Stimulated activated CD4-positive, alpha-beta T cell treated with anti-CD3 and anti-CD28 coated beads, TNF-alpha, amount 100 ng/mL, for 1 hour (primary cell): ENCODE results near the gene FMNL2.

ENCODE experiments used
- DNase-seq, 3 donors: peaks; one replicate each; pipeline ENCODE4 v3.0.0-alpha.2; 2020; ENCODE audit warnings: low read depth in 3 of 3, low spot score in 1 of 3

The FMNL2 gene

DNA sequence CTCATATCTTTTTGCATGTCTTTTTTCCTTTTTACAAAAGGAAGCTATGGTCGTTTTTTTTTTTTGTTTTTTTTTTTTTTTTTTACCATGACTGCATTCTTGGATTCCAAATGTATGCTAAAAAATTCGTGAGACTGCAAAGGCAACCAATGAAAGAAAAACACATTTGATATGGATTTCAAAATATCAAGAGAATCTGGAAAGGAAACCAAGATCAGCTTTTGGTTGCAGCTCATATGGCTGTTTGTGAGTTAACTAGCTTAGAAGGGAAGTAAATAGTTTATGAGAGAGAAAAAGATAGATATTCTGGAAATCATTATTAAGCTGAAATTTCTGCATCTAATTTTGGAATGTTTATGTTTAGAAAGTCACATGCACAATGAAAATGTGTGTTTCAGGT, 272.0 kb downstream of the FMNL2 start:
- no peak for DNase-seq

DNA sequence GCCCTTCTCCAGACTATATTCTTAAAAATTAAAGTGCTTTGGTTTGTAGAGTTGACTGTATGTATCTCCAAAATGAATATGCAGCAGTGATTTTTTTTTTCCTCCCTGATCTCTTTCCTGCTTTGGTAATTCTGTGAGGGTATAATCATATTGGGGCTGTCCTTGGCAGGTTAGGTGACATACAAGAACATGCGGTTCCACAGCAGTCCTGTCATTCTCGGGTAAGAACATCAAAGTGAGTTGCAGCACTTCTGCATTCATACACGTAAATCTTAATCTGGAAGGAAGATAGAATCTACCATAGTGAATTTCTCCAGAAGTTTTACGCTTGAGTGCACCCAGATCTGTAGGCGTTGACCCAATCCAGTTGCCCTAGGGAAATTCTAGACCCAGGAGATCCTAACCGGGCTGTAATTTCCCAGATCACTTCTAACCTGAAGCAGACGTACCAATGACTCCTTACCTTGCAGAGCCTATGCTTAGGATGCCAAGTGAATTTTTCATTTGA, 272.9 kb downstream of the FMNL2 start:
- DNase-seq: no peak

DNA sequence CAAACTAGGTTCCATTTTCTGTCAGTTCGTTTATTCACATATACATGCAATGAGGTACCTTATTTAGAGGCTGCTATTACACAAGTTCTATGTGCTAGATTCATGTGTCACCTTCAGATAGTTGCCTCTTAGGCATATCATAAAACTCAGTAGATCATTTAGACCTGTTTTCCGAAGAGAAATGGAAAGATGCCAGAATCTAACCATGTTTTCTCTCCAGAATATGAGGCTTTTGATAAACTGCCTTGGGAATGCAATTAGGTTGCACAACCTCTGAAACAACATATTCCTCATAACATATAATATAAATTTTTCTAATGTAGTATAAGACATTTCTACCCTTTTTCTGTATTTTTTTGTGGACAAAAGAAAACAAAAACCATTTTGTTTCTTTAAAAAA, 274.2 kb downstream of the FMNL2 start:
- no peak for DNase-seq

DNA sequence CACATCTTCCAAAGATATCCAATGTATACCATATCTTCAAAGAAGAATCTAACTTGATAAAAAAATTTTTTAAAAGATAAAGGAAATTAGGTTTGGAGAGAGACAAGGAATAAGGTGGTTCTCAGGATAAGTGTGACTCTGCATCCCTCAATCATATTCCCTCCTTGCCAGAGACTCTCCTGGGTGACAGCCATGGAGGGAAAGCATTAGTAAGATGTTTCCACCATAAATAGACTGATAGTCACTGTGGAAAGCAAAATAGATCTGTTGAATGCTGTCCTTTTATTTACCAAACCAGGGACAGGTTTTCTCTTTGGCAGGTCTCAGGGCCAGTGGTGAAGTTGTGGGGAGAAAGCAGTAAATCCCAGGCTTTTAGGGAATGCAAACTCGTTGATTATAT, 274.7 kb downstream of the FMNL2 start:
- no peak for DNase-seq

DNA sequence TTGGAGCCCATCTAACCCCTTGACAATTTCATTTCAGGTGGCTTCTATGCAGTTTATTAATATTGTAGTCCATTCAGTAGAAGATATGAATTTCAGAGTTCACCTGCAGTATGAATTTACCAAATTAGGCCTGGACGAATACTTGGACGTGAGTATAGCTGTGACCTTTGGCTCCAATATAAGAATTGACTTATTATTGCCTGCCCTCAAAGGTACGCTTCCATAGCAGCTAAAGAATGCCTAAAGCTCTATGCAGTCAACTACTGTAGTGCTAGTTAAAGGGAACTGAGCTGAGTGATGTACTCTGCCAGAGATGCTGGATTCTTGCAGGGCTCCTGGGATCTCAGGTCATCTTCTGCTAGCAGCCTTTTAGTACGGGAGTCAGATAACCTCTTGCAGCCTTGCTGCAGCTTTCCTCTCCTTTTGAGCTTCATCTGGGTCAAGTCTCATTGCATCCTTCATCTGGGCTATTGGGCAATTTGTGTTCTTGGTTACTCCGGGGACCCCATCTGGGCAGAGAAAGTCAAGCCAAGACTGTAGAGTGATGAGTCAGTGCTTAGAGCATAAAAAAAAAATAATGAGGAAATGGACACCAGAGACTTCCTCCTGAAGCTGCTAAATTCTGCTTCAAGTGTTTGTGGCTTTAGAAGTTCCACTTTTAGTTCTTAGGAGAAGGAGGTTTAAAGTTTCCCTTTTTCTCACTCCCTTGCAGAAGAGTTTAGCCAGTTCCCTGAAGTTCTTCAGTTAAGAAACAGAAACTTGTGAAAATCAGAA, 276.7 kb downstream of the FMNL2 start:
- no peak for DNase-seq

DNA sequence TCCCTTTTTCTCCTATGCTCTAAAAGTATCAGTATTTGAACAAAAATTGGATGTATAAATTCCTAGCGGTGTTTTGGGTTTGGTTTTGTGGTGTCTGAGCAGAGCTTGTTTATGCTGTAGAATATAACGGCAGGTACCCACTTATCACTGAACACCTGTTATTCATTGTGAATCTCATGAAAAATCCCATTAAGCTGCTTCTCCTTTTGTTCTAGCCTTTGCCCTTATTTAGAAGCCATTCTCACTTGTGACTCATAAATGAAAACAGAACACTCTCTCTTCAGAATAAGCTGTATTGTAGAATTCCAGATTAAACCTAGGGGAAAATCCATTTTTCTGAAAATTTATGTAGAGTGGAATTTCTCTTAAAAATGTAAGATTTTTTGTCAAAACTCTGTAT, 278.3 kb downstream of the FMNL2 start:
- DNase-seq: no peak

DNA sequence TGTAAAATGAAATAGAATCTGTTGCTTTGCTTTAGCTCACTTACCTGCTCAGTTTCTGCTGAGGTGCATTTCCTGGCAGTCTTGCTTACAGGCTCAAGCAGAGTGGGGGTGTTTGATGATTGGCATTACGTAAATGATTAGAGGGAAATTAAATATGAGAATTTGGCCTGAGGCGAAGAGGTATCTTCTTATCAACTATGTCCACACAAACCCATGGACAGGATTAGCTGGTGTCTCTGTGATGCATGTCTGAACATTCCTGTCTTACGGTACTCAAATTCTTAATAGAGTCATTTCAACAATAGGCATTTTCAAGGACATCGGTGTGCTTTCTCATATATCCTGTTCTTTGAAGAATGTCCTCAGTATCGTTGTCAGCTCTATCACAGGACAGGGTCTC, 280.2 kb downstream of the FMNL2 start:
- DNase-seq: no peak

DNA sequence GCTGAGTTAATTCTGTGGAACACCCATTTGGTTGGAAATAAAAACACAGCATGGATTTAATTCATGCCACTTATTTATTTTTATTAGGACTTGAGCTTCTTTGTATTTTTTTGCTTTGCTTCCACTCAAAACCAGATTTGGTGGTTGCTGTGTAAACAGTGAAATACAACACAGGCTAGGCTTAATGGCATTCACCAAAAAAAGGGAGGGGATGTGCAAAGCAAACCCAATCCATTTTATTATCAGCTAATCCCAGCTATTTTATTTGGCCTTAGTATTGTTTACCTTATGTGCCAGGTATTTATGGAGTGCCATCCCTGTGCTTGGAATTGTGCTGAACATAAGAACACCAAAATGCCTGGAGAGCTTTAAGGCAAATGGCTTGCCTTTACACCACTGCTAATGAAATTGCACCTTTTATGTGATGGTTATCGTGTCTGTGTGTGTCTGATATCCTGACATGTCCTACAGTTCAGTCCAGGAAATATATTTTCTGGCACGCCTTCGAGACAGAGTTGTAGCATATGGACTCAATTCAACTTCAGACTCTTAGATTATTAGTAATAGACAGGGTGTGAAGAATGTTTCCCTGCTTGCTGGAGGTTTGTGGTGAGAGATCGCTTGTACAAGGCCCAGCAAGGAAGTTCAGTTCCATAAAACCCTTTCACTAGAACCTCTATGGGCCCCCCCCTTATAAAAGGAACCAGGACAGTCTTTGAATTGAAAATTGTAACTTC, 282.6 kb downstream of the FMNL2 start:
- DNase-seq: no peak

DNA sequence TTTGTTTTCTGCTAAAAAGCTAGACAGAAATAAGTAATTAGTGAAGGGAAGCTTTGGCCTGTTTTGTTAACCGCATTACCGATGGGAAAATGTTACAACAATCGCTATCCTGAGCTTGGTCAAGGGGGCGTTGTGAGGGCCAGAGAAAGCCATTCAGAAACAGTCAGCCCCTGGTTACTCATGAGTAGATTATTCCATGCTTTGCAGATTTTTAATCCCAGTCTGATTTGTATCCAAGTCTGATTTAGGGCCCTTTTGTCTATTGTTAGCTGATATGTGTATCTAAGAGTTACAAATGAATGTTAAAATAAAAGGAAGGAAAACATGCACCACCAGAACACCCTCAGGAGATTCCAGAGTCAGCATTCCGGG, 283.2 kb downstream of the FMNL2 start:
- DNase-seq: no peak

DNA sequence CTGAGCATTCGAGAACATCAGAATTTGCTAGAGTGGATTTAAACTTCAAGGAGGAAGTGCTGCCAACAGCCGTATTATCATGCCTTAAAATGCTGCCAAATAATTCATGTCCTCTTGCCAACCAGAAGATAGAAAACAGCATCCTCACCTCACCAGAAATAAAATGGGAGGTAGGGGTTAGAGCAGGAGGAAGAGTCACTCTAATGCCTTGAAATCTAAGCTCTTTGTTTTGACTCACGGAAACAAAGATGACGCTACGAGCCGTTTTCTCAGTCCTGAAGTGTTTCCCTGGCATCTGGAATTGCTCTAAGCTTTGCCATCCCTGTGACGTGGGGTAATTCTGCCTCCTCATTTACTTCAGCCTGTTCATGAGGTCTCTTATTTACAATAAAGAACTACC, 285.2 kb downstream of the FMNL2 start:
- DNase-seq: no peak

DNA sequence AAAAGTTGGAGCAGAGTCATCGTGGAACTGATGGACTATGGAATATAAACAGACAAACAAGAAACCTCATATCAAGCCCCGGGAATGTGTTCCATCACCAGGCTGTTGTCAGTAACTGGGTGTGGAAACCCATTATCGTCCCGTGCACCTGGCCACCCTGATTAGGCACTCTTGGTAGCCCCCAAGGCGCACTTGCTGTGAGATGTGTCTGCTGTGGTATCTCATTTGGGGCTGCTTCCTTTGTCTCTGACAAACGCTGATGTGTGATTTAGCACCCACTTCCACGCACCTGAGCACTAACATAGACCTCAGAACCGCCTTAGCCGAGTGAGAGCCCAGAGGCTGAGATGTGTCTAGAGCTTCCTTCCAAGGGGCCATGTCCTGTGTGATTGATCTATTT, 286.0 kb downstream of the FMNL2 start:
- no peak for DNase-seq

DNA sequence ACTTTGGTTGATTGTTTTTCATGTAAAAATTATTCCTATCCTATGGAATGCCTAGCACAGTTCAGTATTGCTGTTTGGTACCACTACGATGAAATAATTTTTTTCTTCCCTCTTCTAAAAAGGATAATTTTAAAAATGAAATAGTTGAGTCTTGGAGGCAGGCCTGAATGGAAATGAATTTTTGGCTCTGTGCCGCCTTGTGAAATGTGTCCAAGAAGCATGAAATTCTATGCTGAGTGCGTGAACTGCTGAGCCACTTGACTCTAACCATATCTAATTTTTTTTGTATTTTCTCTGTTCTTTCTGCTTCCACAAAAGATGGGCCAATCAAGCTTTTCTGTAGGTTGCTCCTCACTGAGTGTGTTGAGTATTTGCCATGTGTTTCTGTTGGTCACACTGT, 287.2 kb downstream of the FMNL2 start:
- no peak for DNase-seq

DNA sequence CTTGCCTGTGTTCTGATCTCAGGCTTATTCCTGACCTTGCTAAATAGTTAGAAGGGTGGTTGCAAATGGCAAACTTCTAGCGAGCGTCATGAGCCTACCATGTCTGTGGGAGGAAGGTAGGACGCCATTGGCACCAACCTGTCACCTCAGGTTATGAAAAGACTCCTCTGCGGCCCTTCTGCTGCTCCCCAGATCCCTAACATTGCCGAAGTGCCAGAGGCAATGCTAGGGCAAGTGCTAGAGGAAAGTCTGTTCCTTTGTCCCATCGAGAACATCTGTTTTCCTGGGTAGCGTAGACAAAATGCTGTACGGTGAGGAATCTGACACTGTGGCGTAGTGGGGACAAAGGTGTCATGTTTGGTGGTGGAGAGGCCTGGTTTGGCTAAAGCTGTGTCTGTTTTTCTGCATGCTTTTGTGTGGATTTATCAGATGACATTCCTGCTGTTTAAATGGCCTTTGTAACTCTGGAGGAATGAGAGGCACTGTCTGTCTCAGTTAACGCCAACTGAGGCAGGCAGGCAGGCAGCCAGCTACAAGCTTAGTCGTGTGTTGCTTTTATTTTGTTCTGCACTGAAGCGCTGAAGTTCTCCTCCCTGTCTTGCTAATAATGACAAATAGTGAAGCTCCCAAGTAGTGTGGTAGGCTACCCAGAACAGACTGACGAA, 288.2 kb downstream of the FMNL2 start:
- no peak for DNase-seq

DNA sequence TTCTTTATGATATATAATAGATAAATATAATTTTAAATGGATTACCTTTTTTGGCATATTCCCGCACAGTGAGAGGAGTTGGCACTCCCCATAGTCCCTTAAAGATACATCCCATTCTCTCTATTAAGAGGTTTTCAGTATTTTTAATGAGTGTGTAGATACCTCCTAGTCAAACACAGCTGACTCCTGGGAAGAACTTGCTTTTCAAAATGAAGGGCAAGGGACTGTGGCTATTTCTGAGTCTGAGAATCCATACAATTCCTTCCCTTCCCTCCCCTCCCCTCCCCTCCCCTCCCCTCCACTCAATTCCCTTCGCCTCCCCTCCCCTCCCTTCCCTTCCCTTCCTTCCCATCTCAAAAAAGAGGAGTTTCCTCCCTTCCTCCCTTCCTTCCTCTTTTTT, 288.8 kb downstream of the FMNL2 start:
- no peak for DNase-seq

DNA sequence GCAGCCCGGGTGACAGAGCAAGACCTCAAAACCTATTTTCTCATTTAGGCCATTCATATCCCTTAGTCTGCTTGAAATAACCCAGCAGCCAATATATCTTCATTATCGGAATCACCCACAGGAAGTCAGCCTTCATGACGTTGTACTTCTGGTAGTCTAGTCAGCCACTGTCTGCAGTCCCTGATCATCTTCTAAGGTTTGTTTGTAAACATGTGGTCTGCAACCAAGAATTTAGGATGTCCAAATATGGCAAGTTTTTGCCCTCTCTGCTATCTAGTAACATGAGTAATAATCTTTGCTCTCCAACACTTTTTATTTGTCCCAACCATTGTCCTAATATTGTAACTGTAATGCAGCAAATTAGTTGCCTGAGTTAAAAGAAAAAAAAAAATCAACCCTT, 289.8 kb downstream of the FMNL2 start:
- DNase-seq: no peak

DNA sequence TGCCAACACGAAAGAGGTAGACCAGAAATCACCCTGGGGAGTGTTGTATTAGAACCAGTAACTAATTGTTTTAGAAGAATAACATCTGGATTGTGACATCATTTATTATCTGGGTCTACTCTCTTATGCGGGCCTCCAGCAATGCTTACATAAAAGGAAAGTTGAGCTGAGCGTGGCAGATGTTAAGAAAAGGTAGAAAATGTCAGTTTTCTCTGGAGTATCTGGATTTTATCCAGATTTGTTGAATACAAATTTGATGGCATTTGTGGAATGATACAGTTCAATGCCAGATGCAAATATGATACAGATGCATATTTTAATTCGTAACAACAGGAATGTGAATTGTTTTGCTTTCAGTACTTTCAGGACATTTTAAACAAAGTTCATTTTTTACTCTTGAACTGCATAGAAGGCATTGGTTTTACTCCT, 292.0 kb downstream of the FMNL2 start:
- no peak for DNase-seq

DNA sequence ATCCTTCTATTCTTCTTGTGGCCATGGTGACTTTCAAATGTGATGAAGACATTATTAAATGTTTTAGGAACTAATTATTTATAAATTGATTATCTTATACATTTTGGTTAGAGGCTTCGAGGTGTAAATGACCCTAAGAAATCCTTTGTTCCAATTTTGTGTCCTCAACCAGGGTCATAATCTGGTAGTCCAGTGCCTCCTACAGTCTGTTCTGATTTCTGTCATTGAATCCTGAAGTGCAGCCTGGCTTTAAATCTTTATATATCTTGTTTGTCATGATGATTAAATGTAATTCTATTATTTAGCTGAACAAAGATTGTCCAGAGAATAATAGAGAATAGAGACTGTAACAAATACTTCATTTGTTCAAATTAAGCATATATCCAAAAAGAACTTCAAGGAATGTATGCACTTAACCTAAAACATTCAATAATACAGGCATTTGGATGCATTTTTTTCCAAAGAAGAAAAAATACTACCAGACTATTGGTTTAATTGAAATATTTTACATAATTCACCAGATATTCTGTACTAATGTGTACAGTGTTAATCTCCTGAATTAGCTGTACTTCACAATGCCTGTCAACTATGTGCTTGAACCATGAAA, 292.5 kb downstream of the FMNL2 start:
- no peak for DNase-seq

DNA sequence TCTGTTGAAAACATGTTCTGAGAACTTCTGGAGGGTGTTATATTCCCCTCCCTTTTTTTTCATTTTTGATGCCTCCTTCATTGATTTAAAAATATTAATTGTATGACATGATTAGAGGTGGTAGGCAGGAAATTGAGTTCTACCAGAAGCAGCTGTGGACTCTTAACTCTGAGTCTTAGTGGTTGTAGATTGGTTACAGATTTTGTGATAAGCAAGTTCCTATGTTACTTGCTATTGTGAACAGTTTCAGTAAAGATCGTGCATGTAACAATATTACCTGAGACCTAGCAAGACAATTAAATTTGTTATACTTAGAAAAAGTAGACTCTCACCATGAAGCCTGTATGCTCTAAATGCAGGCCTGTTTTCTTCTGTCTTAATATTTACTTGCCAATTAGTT, 294.2 kb downstream of the FMNL2 start:
- no peak for DNase-seq

DNA sequence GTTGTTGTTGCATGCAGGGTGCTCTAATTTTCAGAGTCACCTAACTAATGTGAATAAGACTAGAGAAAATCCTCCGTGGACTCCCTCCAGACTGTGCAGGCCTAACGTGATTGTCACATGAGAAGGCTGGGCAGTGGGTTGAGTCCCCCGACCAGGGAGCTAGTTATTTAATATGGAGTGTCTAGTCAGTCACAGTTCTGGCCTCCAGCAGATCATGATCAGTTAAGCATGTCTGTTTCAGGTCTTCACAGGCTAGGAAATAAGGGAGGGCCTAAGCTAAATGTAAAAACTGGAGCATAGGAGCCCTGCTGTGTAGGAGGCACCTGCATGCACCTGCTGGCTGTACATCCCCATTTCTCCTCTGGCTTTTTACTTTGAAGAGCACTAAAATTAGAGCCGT, 295.5 kb downstream of the FMNL2 start:
- DNase-seq: no peak

DNA sequence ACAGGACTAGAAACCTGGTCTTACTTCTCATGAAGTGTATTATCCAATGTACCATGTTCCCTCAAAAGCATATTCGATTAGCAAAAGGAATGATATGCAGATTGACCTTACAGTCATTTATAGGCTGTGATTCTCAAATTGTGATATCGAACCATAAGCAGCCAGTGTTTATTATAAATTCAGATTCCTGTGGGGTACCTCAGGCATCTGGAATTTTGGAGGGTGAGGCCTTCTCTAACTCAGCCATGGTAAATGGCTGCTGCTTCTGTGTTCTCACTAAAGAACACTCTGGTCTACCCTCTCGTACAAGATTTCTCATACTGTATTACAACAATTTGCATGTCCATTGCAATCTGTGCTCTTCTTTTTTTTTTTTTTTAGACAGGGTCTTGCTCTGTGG, 297.8 kb downstream of the FMNL2 start:
- DNase-seq: no peak

DNA sequence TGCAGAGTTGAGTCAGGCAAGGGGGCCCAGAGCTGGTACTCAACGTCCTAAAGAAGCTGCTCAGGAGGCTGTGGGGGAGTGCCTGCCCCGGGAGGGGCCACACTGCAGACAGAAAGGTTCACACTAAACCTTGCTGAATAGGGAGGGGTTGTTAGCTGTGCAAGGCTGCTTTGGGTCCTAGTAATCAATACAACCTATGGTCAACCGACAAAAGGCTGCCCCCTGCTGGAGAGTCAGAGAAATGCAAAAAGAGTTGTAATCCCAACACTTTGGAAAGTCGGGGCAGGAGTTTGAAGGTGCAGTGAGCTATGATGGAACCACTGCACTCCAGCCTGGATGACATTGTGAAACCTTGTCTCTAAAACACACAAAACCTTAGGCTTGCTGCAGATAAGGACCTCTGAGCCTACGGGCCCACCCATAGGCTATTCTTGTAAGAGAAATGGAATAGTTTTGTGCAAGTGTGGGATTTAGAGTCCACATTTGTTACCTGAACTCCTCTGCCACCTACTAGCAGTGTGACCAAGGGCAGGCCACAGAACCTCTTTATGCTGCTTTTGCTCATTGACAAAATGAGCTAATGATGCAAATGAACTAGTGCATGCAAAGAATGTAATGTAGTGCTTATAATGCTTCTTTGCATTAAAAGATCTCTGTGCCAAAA, 300.8 kb downstream of the FMNL2 start:
- peak; percentile 7 to 52 (median 23) for DNase-seq
